HL-60/S4 treated with phorbol 12-myristate 13-acetate at 8.2 ng/mL for 4 days and 3 days (cell line): ENCODE results near the gene RBPJ.

Experiments used
- in situ Hi-C: fragments of 300-500 bp; cut with MboI; formaldehyde crosslinking; loops from 2 replicates; pipeline ENCODE4 v1.15.0; 2022; ENCODE audit warnings: low sequenced_read_pairs

The RBPJ gene

GRCh38 chr4:26475716-26476115 lies 154.9 kb downstream of the RBPJ start:
- in situ Hi-C loops, result no loop called here

GRCh38 chr4:26476545-26476944 lies 155.7 kb downstream of the RBPJ start:
- in situ Hi-C loops, result no loop called here

GRCh38 chr4:26478330-26478729 lies 157.5 kb downstream of the RBPJ start:
- in situ Hi-C loops, result no loop called here

- in situ Hi-C loops, result no loop called here
These were observed 162.0 kb downstream of the RBPJ start for GRCh38 chr4:26482508-26483462.

- in situ Hi-C loops, result no loop called here
These were observed 163.3 kb downstream of the RBPJ start for GRCh38 chr4:26484032-26484515.

- in situ Hi-C loops, result no loop called here
These were observed 163.7 kb downstream of the RBPJ start for GRCh38 chr4:26484516-26484915.
